ENCODE measurements around the gene SMOC2. TPM values are rescaled to one million over a fixed set of nuclear protein-coding genes. Genes with fewer than 3 reads are reported as not detected.

Gene SMOC2
- total RNA-seq, 1 experiment from 2014 or later, result 0.42 TPM

DNA sequence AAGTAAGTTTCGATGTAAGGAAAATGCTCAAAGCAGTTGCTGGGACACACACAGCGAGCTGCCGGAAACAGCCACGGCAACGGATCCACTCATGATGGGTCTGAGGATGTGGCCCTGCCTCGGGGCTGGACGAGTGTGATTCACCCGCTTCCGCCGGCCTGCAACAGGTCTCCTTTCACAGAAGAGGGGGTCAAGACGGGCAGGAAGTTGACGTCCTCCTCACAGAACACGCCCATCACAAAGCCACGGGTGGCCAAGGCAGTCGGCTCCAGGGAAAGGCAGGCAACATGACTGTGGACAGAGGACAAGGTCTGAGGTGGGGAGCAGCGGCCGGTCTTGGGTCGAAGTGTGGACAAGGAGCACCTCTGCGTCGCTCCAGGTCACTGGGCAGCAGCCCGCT, 29.9 kb upstream of the SMOC2 start:
- POLR2A ChIA-PET, result no interaction called here
- Histone ChIP-seq H3K79me2 (ENCODE audit: insufficient read depth, low read length) (no peaks in the 10 kb centered on the region), H3K36me3 (ENCODE audit: control insufficient read depth in 1 of 2, insufficient read depth in 2 of 2, low read length in 2 of 2) (no peaks in the 10 kb centered on the region), H3K4me1 (ENCODE audit: control insufficient read depth in 1 of 2, insufficient read depth in 2 of 2, low read length in 2 of 2) (no peaks in the 10 kb centered on the region), H3K9me3 (ENCODE audit: control insufficient read depth in 1 of 2, insufficient read depth in 1 of 2, low read depth in 1 of 2, low read length in 2 of 2) (no peaks in the 10 kb centered on the region), H3K9ac (ENCODE audit: low read length) (no peak overlapping the region), H4K20me1 (ENCODE audit: insufficient read depth) (no peaks in the 10 kb centered on the region), H3K9me2 (ENCODE audit: insufficient read depth) (no peaks in the 10 kb centered on the region), H3K27ac (ENCODE audit: low read depth, low read length) (no peak overlapping the region), H3K4me3 (replicated peaks in 1 of 2; ENCODE audit: low read depth in 1 of 2, low read length in 2 of 2) (no peak overlapping the region), H3K4me2 (ENCODE audit: low read length) (no peak overlapping the region), H2AFZ (ENCODE audit: low read depth, low read length, poor library complexity, severe bottlenecking) (no peak overlapping the region), H3K27me3 (ENCODE audit: insufficient read depth, low read length) (no peaks in the 10 kb centered on the region)
- RAD21 ChIA-PET (ENCODE audit: low non-redundant PET in 1 of 2, low total read pairs in 2 of 2, uncharacterized antibody in 2 of 2, unreplicated experiment in 2 of 2), result no interaction called here
- TF ChIP-seq SP1 (IDR thresholded peaks at IDR 0.05; ENCODE audit: low read depth) (no peak), TCF7L2 (IDR thresholded peaks at IDR 0.05; ENCODE audit: borderline replicate concordance, extremely low read depth, insufficient read depth, insufficient read length) (no peak), ZFX (IDR thresholded peaks at IDR 0.05) (no peak), EGR1 (IDR thresholded peaks at IDR 0.05; ENCODE audit: low read depth) (no peak), ZNF274 (IDR thresholded peaks at IDR 0.05; ENCODE audit: low read depth, low read length) (no peak), EZH2phosphoT487 (IDR thresholded peaks at IDR 0.05; ENCODE audit: borderline replicate concordance) (no peak), SRF (IDR thresholded peaks at IDR 0.05; ENCODE audit: low read depth) (no peak), ELF1 (IDR thresholded peaks at IDR 0.05; ENCODE audit: borderline replicate concordance, low read depth) (no peak), SIN3A (IDR thresholded peaks at IDR 0.05; ENCODE audit: low read depth) (no peak), FOSL1 (IDR thresholded peaks at IDR 0.05; ENCODE audit: low read depth) (no peak), CTCF (IDR thresholded peaks at IDR 0.05 in 2 of 3, conservative IDR thresholded peaks at IDR 0.05 in 1 of 3; ENCODE audit: borderline replicate concordance in 1 of 3, insufficient read depth in 1 of 3, low read depth in 2 of 3, low read length in 2 of 3) (no peak), POLR2A (IDR thresholded peaks at IDR 0.05; ENCODE audit: borderline replicate concordance, extremely low read depth, insufficient read depth, insufficient read length) (no peak), EZH2 (IDR thresholded peaks at IDR 0.05) (no peak), JUND (IDR thresholded peaks at IDR 0.05) (no peak), YY1 (IDR thresholded peaks at IDR 0.05; ENCODE audit: extremely low read depth, insufficient replicate concordance, low read depth, low read length) (no peak)
- TF ChIP-seq, protein P1, sequence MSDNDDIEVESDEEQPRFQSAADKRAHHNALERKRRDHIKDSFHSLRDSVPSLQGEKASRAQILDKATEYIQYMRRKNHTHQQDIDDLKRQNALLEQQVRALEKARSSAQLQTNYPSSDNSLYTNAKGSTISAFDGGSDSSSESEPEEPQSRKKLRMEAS (IDR thresholded peaks at IDR 0.05), result no peak
- TF ChIP-seq, protein P2, sequence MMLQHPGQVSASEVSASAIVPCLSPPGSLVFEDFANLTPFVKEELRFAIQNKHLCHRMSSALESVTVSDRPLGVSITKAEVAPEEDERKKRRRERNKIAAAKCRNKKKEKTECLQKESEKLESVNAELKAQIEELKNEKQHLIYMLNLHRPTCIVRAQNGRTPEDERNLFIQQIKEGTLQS (IDR thresholded peaks at IDR 0.05), result no peak
- TF ChIP-seq, protein P3, sequence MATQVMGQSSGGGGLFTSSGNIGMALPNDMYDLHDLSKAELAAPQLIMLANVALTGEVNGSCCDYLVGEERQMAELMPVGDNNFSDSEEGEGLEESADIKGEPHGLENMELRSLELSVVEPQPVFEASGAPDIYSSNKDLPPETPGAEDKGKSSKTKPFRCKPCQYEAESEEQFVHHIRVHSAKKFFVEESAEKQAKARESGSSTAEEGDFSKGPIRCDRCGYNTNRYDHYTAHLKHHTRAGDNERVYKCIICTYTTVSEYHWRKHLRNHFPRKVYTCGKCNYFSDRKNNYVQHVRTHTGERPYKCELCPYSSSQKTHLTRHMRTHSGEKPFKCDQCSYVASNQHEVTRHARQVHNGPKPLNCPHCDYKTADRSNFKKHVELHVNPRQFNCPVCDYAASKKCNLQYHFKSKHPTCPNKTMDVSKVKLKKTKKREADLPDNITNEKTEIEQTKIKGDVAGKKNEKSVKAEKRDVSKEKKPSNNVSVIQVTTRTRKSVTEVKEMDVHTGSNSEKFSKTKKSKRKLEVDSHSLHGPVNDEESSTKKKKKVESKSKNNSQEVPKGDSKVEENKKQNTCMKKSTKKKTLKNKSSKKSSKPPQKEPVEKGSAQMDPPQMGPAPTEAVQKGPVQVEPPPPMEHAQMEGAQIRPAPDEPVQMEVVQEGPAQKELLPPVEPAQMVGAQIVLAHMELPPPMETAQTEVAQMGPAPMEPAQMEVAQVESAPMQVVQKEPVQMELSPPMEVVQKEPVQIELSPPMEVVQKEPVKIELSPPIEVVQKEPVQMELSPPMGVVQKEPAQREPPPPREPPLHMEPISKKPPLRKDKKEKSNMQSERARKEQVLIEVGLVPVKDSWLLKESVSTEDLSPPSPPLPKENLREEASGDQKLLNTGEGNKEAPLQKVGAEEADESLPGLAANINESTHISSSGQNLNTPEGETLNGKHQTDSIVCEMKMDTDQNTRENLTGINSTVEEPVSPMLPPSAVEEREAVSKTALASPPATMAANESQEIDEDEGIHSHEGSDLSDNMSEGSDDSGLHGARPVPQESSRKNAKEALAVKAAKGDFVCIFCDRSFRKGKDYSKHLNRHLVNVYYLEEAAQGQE (IDR thresholded peaks at IDR 0.05; ENCODE audit: low read depth), result no peak
- DNase-seq (ENCODE audit: low read depth, low spot score) (no peak), ATAC-seq (no peak)
- intact Hi-C loops (cut with micrococcal nuclease), result no loop called here
- CTCF ChIA-PET, result no interaction called here
- no TSS peak for BruUV-seq (replicated peaks)
